GM19351 (cell line): ENCODE data around the gene RER1.

ENCODE experiments used
- ATAC-seq: cut with Tn5 transposase; IDR thresholded peaks from one replicate; pipeline ENCODE4 v1.9.1; 2021; ENCODE audit warnings: mild to moderate bottlenecking, moderate library complexity; ENCODE audit not compliant: unreplicated experiment

The RER1 gene, protein sequence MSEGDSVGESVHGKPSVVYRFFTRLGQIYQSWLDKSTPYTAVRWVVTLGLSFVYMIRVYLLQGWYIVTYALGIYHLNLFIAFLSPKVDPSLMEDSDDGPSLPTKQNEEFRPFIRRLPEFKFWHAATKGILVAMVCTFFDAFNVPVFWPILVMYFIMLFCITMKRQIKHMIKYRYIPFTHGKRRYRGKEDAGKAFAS

GRCh38 chr1:2391041-2391930 is at the start of gene RER1, which contains the start of gene MORN1:
Gene RER1 (plus strand): TSS chr1:2391841. CDS start chr1:2395791, 3,950 bp downstream.
Gene MORN1 (minus strand): TSS chr1:2391554. CDS start chr1:2391533, 21 bp downstream.
- ATAC-seq = peak; percentile 92

GRCh38 chr1:2342384-2343022 is 49.1 kb upstream of the RER1 start:
- ATAC-seq = no peak

GRCh38 chr1:2343023-2343935 is 48.4 kb upstream of the RER1 start:
- no peak for ATAC-seq

GRCh38 chr1:2344121-2344681 is 47.4 kb upstream of the RER1 start:
- no peak for ATAC-seq

GRCh38 chr1:2344744-2345296 is 46.8 kb upstream of the RER1 start:
- ATAC-seq = no peak

- ATAC-seq = no peak
These were observed 46.2 kb upstream of the RER1 start for GRCh38 chr1:2345297-2346075.

DNA sequence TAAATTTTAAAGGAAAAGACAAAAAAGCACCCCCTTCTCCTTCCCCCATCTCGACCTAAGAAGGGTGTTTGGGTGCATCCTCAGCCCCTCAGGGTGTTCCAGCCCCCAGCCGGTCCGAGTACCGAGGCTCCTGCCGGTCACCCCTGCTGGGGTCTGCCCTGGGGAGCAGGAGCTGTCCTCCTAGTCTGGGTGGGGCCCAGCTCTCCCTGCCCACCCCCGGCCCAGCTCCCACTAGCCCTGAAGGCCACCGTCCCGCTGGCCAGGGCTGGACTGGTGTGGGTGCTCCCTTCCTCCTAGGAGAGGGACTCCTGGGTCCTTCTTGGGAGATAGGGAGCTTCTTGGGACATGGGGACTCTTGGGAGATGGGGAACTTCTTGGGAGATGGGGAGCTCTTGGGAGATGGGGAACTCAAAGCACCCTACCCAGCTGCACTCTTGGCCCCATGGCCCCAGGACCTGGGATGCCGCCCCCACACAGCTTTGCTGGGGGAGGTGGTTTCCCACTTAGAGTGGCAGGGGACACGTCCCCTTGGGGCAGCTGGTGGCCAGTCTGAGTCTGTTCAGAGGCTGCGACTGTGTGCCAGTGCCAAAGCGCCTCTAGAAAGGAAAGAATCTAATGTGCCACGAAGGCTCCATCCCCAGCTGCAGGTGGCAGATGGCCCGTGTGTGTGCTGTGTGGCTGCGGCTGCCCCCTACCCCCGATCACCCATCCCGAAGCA is 44.8 kb upstream of the RER1 start:
- ATAC-seq = no peak

DNA sequence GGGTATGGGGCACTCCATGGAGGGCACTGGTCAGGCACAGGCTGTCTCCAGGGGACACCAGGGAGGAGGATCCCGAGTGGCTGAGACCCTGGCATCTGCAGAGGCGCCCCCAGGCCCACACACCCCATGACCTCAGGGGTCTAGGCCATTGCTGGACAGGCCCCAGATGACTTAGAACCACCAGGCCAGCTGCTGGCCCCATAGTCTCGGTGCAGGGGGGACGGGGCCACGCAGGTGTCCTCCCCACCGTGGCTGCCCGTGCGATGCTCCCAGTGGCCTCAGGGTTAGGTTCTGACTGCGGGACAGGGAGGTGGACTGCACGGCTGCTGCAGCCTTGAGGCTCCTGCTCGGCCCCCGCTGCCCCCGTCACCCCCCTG is 44.2 kb upstream of the RER1 start:
- no peak for ATAC-seq

DNA sequence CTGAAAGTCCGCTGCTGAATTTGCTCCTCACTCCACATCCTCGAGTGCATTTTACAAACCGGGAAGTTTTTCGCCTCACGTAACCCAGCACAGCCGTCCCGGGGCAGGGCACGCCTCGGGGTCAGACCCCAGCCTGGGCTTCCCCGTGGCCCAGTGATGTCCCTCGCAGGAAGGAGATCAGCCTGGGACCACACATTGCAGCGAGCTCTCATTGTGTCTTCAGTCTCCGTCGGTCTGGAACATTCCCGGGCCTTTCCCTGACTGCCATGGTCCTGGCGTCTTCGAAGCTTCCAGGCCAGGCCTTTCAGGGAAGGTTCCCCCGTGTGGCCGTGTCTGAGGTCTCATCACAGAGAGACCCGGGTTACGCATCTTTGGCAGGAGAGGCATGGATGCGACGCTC is 43.7 kb upstream of the RER1 start:
- ATAC-seq = no peak

DNA sequence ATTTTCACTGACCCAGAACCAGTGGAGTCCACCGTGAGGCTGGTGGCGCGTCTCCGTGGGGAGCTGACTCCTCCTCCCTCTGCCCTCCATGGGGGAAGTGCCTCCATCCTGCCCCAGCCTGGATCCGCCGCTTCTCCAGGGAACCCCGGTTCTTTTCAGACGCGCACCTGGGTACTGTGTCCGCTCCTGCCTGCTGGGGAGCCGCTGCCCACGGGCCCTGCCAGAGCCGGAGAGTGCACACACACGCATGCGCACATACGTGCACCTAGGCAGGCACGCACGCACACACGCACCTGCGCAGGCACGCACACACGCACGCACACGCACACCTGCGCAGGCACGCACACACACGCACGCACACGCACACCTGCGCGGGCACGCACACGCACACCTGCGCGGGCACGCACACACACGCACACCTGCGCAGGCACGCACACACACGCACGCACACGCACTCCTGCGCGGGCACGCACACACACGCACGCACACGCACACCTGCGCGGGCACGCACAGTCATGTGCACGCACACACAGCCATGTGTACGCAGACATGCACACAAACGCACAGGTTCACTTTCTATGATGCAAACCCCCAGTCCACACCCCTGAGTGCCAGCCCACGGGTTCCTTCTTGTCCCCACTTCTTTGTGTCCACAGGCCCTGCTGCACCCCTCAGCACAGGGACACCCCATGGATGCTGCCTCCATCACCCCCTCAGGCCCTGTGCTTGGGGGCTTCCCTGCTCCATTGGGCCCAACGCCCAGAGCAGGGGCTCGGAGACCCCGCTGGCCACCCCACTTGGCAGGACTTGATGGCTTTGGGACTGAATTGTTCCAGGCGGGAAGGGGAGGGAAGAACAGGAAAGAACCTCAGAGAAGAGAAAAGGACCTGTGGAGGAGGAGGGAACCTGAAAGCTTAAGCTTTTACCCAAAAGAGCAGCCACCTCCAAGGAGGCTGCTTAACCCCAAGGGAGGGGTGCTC is 43.0 kb upstream of the RER1 start:
- no peak for ATAC-seq

- ATAC-seq = no peak
These were observed 41.8 kb upstream of the RER1 start for GRCh38 chr1:2349806-2350205.

DNA sequence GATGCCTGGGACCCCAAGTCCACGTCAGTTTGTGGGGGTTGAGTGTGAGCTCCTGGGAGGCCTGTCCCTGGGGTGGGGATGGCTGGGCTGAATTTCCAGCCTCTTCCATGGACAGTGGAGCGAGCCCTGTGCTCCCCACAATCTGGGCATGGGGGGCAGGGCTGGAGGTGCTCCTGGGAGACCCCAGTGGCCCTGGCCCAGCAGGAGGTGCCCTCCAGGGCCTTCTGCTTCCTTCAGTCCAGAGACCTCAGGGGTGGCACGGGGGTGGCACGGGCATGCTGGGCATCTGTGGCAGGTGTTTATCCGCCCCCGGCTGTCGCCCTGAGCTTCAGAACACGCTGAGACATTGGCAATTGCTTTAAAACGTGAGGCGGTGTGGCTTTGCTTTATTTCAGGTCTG is 41.1 kb upstream of the RER1 start:
- ATAC-seq = no peak

- no peak for ATAC-seq
These were observed 40.6 kb upstream of the RER1 start for GRCh38 chr1:2350911-2351655.

- no peak for ATAC-seq
These were observed 39.9 kb upstream of the RER1 start for GRCh38 chr1:2351723-2352122.

GRCh38 chr1:2352341-2352896 is 39.2 kb upstream of the RER1 start:
- no peak for ATAC-seq

DNA sequence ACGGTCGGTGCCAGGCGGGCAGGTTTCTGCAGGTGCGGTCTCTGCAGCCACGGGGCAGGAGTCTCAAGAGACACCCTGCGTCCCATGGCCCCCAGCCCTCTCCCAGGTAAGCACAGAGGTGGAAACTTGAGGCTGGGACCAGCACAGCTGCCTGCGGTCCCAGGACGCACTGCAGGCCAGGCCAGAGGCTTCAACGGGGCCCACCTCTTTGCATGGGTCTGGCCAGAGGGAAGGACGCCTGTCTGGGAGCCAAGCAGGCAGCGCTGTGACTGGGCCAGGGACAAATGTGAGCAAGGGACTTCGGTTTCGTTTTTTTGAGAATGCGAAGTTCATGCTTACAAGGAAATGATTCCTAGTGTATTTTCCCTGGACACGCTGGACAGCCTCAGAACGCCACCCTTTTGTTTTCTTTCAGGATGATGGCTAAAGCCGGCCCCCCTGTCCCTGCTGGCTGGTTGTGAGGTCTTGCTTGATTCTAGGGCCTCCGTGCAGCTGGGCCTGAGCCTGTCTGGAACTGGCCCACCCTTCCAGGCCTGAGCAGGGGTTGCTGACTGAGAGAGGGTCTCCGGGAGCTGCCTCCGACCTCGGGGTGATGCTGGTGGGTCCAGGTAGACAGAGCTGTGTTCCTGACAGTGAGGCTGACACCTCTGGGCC is 38.6 kb upstream of the RER1 start:
- no peak for ATAC-seq
